ENCODE measurements around the gene ADGRL3.

DNA sequence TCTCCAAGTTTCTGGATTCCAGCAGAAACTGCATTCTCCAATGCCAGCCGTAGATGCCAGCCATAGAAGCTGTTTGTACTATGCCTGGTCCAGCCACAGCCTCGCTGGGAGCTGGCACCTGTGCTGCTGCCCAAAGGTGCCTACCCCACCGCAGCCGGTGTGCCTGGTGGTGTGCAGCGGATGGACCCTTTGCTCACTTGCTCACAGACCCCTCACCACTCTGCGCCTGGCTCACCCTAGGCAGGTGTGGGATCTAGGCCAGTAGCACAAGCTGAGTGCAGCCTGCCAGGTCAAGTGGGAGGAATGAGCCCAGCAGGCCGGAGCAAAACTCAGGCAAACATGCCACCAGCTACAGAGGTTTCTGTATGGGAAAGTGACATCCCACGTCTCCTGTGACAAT is 463.2 kb downstream of the ADGRL3 start:
- TF ChIP-seq, protein P1, sequence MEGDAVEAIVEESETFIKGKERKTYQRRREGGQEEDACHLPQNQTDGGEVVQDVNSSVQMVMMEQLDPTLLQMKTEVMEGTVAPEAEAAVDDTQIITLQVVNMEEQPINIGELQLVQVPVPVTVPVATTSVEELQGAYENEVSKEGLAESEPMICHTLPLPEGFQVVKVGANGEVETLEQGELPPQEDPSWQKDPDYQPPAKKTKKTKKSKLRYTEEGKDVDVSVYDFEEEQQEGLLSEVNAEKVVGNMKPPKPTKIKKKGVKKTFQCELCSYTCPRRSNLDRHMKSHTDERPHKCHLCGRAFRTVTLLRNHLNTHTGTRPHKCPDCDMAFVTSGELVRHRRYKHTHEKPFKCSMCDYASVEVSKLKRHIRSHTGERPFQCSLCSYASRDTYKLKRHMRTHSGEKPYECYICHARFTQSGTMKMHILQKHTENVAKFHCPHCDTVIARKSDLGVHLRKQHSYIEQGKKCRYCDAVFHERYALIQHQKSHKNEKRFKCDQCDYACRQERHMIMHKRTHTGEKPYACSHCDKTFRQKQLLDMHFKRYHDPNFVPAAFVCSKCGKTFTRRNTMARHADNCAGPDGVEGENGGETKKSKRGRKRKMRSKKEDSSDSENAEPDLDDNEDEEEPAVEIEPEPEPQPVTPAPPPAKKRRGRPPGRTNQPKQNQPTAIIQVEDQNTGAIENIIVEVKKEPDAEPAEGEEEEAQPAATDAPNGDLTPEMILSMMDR (conservative IDR thresholded peaks at IDR 0.05; ENCODE audit: low read length) = no peak
- TF ChIP-seq EZH2phosphoT487 (IDR thresholded peaks at IDR 0.05; ENCODE audit: borderline replicate concordance, low read depth, low read length) = no peak

Data from OCI-LY7 (cell line).